GM12873 (cell line): ENCODE results near the gene KIF5C.

Source experiments
- TF ChIP-seq, protein P1 (sequence below): IDR thresholded peaks from 2 replicates; pipeline ENCODE4 v1.5.1; 2012; ENCODE audit warnings: low read depth, mild to moderate bottlenecking, moderate library complexity, low read length, control low read depth; ENCODE audit not compliant: insufficient read depth; ENCODE audit errors: missing control alignments

KIF5C gene

DNA sequence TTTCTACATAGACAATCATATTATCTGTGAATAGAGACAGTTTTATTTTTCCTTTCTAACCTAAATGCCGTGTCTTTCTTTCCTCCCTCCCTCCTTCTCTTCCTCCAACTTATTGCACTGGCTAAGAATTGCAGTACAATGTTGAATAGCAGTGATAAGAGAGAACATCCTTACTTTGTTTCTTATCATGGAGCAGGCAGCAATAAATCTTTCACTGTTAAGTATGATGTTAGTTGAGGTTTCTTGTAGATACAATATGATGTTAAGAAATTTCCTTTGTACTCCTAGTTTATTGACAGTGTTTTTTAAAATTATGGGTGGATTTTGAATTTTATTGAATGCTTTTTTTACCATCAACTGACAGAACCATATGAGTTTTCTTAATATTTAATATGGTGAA, 169.5 kb downstream of the KIF5C start:
- TF ChIP-seq, protein P1, sequence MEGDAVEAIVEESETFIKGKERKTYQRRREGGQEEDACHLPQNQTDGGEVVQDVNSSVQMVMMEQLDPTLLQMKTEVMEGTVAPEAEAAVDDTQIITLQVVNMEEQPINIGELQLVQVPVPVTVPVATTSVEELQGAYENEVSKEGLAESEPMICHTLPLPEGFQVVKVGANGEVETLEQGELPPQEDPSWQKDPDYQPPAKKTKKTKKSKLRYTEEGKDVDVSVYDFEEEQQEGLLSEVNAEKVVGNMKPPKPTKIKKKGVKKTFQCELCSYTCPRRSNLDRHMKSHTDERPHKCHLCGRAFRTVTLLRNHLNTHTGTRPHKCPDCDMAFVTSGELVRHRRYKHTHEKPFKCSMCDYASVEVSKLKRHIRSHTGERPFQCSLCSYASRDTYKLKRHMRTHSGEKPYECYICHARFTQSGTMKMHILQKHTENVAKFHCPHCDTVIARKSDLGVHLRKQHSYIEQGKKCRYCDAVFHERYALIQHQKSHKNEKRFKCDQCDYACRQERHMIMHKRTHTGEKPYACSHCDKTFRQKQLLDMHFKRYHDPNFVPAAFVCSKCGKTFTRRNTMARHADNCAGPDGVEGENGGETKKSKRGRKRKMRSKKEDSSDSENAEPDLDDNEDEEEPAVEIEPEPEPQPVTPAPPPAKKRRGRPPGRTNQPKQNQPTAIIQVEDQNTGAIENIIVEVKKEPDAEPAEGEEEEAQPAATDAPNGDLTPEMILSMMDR: no peak

DNA sequence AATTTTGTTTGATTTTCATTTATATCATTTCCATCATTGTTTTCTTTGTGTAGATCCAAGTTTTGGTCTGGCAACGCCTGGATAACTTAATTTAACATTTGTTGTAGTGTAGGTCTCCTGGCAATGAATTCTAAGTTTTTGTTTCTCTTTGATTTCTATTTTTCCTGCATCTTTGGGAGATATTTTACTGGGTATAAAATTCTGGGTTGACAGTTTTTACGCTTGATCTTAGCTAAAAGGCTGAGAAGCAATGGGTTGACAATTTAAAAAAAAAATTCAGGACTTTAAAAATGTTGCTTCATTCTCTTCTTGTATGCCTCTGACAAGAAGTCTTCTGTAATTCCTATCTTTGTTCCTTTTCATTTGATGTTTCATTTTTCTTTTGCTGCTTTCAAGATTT, 172.1 kb downstream of the KIF5C start:
- TF ChIP-seq, protein P1: no peak

DNA sequence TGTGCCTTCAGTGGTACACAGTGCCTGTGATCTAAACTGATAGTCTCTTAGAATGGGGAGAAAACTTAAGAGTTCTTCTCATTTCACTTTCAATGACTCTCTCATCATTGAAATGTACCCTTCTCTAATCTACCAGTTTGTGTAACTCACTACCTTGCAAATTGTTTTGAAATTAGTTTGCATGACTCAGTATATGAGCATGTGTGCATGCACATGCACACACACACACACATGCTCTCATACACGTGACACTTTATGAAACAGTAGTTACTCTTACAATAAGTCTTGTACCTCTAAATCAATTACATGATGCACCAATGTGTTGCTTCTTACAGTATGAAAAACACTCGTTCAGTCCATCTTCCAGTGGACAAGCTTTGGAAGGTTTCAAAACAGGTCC, 174.1 kb downstream of the KIF5C start:
- TF ChIP-seq, protein P1: no peak

DNA sequence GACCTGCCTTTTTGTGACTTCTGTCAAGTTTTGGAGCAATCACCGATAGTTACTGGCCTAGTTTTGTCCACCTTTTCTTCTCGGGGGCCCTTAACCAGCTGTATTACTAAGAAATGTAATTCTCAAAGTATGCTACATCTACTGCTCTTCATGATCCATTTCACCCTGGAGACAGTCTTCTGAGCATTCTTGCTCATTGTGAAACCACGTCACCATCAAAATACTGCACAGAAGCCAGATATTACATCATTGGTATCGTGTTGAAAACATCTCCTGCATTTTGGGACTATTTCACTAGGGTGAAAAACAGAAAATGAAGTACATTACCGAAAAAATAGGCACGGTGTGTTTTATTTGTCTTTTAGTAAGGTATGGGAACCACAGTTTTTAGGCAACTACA, 175.2 kb downstream of the KIF5C start:
- TF ChIP-seq, protein P1: no peak

DNA sequence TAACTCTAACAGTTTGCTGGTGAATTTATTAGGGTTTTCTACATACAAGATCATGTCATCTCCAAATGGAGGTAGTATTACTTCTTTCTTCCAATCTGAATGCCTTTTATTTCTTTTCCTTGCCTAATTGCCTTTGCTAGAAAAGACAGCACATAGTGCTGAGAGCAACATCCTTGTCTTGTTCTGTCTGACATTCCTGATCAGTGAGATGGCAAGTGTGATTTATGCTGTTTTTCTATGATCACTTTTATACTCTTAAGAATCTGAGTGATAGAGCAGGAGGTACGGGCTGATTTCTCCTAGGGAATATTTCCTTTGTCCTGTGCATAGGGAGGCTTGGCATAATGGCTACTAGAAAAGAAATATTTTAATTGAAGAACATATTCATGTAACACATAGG, 180.7 kb downstream of the KIF5C start:
- TF ChIP-seq, protein P1: no peak

DNA sequence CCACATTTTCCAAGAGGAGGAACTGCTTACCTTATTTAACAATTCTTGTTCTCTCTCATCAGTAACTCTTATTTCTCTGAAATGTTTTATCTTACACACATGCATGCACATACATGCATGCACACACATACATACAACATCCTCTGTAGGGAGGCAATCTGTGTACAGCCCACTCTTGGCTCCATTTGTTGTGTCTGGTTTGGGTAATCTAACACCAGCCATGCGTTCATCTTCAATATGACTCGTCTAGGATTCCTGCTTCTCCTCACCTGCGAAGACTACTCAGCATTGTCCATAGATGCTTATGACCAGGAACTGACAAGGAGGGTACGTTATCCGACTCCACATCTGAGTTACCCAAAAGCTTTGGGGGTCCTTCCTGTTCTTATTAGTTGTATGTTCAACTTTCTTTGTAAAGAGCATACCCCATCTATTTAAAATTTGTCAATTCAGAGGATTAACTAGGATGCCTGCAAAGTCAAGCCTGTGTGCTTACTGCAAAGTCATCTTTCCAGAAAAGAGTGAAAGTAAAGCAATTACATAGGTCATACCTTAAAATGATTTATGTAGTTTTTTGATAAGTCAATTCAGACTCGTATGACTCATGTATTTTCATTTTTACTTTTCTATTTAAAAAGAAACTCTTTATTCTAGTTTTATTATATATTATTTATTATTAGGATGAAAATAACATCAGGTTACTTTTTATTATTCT, 181.7 kb downstream of the KIF5C start:
- TF ChIP-seq, protein P1: no peak

DNA sequence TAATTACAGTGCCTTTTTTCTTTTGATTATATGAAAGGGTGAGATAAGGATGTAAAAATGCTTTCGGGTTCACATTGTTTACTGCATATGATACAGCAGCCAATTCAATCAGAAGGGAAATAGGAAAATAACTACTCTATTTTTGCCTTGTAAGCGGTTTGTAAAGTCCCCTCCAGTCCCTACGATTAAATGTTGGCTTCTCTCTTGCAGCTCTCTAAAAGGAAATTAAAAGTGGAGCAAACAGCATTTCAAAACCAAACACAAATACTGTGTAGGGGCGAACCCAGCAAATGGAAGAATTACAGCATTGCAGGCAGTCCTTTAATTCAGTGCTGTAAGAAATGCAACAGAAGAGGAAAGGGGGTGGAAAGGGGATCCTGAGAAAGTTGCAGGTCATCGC, 182.4 kb downstream of the KIF5C start:
- TF ChIP-seq, protein P1: no peak

DNA sequence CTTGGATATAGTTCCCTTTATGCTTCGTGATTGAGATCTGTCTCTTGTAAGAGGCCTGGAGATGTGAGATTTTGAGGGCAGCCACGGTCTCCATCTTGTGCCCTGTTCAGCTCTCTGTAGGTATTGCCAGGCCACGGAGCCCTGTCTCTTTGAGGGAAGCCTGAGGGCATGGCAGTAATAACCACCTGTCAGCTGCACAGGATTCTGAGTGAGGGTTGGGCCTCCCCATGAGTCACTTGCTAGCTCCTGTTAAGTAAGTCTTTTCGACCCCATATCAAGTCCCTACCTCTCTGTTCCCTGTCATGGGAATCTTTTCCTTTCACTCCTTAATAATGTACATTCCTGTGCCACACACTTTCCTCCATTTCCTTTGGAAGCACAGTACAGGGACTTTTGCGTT, 183.9 kb downstream of the KIF5C start:
- TF ChIP-seq, protein P1: no peak
